ENCODE measurements around the gene PEG3. TPM values are rescaled to one million over a fixed set of nuclear protein-coding genes. Genes with fewer than 3 reads are reported as not detected.
A peak's percentile ranks its signal among the peaks of the same experiment; 100 is the strongest.
"Not testable (repeated sequence)": the region's sequence is repeated elsewhere in the genome, so short reads cannot be mapped to it uniquely, and the experiment has no call there.

PEG3 gene
- polyA plus RNA-seq (ENCODE audit: insufficient read length in 4 of 4), result 100 to 1,000 TPM in 2 of 4 donors, 10 to 100 TPM in 2; 63.7 to 256 (median 92.1) TPM

DNA sequence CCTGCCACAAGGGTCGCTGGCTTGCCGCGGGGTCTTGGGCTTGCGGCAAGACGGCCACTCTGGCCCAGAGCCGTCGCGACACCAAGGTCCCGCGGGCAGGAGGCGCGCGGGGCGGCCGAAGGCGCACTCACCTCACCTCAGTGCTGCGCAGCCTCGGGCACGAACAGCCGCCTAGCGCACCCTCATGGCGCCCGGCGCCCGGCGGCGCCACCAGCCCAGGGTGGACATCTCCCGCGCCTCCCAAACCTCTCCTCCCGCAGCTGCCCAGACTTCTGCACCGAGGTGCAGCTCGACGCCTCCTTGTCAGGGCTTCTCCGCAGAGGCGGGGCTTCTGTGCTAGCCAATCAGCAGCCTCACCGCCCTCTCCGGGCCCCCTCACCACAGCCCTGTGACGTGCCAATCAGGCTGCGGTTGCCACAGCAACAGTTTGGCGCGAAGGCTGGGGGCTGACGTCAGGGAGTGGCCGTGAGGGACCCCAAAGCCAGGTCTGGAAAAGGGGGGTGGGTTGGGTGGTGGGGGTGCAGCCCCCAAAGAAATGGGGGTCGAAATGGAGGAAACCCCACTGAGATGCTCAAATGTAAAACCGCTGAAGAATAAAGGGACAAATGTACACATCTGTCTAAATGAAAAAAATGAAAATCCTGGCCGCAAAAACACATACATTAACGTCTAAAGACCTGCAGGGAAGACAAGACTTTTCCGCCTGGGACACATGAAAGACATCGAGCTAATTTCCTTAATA lies at the start of gene PEG3, which contains the start of gene ZIM2:
Gene PEG3, minus strand, starts transcription at position 276 of the 742 bp plus-strand sequence. CDS start 16,071 bp downstream, outside the sequence.
Gene ZIM2, minus strand, starts transcription at position 276 of the 742 bp plus-strand sequence. CDS start 16,449 bp downstream, outside the sequence.
- peak; percentile 66 to 79 (median 69) for DNase-seq (ENCODE audit: low read depth in 4 of 4, low spot score in 3 of 4)

DNA sequence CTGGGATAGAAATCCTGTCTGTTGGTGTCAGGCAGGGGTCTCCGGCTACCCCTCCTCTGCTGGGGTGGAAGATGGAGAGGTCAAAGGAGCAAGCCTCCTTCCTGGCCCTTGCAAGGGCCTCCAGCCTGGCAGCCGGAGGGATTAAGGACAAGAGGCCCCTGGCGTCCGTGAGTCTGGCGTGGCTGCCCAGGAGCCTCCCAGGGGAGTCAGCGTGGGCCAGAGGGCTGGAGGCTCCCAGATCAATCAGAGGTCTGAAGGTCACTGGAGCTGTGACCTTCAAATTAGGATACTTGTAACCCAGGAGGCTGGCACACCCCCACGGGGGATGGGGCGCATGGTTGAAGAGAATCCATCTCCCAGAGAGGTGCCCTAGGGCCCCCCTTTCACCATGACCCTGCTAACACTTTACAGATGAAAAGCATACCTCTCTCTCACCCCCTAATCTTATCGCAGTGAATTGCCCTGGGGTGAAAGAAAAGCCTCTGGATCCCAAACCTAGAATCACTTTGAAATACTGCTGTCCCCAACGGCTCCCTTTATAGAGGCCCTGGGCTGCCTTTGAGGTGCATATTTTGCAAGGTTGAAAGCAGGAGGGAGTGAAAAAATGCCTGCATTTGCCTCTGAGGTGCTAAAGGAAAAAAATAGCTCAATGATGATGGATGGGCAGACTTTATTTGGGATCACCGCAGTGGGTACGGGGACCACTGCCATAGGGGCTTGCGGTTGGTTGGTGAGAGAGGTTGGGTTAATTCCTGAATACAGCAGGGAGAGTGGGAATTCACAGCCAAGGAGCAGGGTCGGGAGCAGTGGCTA lies 44.9 kb upstream of the PEG3 start:
- no peak for DNase-seq (ENCODE audit: low read depth in 4 of 4, low spot score in 3 of 4)

DNA sequence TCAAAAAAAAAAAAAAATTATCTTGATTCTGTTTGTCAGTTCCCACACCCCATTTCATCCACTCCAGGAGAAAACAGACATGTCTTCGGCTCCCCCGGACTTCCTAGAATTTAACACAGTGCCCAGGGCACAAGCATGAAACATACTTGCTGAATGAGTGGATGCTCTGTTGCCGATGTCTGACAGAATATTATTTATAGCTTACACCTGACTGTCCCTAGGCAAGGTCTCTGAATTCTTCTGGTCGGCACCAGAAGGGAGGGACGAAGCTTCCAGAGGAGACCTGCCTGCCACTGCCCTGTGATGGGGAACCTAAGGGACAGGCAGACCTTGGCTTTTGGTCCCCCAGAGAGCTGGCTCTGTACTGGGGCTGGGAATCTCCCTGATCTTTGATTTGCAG lies 43.9 kb upstream of the PEG3 start:
- DNase-seq (ENCODE audit: low read depth in 4 of 4, low spot score in 3 of 4), result no peak

DNA sequence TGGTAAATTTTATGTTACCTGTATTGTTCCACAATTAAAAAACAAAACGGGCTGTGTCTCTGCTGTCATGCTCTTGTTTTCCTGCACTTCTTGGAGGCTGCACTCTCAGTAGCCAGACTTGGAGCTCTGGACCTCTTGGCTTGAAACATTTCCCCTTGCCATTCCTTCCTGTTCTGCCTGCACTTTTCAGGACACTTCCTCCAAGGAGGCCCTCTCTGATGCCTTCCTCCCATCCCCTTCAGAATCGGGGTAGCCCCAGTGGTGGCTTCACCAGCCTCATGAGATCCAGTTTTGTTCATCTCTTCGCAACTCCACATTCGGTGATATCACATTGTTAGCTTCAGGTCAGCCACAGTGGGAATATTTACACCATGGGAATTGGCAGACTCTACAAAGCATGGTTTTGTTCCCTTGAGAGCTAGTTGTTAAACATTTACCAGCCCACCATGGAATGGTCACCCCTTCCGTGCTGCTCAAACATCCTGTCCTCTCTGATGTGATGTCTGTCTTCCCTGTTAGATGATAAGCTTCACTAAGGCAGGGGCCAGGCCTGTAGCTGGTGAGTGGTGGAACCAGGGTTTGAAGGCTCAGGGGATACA lies 40.2 kb upstream of the PEG3 start:
- DNase-seq (ENCODE audit: low read depth in 4 of 4, low spot score in 3 of 4), result no peak

DNA sequence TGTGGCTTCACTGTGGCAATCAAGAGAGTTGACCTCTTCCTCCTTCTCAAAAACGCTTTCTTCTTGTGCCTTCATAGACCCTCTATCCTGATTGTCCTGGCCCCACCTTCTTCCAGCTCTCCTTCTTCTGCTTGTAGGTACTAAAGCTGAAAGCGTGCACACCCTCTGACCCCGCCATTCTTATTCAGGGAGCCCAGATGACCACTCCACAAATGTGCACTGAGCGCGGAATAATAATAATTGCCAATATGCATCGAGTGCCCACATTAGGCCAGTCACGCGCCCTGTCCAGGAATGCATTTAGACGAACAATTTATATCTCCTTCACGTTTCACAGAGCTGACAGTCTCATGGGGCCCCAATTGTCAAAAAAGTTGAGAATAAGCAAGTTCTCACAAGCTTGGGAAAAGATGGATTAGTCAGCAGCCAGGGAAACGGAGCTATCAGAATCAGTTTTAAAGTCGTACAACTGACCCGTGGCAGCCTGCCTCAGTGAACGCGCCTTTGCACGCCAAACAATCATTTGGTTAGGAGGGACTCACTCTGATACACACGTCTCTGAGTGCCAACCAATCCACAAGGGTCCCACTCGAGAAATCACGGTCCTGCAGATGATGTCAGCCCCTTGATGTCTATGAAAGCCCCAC lies 36.7 kb upstream of the PEG3 start:
- DNase-seq (ENCODE audit: low read depth in 4 of 4, low spot score in 3 of 4), result no peak

DNA sequence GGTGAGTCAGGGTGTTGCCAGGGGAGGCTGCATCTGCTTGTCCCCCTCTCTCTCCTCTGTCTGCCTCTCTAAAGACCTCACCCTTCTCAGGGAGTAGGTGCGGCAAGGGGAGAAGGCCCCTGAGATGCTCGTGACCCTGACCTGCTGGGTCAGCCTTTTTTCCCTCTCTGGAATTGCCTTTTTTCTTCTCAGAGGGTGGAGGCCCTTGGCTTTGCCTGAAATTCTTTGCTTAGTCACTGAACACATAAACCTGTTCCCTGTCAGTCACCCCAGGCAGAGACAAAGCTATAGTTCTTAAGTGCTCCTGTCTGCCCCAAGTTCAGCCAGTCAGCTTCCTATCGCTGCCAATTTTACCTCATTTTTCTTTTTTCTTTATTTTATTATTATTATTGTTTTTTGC lies 35.2 kb upstream of the PEG3 start:
- no peak for DNase-seq (ENCODE audit: low read depth in 4 of 4, low spot score in 3 of 4)

DNA sequence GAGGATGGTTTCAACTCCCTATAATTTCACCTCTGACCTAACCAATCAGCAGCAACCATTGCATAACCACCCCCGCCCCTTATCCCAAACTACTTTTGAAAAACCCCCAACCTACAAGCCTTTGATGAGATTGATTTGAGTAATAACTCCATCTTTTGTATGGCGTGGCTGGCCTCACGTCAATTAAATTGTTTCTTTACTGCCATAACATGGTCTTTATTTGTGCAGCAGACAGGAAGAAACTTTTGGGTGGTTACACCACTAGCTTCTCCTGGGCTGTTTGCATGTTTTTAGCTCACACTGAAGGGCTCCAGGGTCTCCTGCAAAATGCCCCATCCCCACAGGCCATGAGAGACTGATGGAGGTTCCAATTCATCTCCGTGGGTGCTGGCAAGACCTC lies 34.0 kb upstream of the PEG3 start:
- DNase-seq (ENCODE audit: low read depth in 4 of 4, low spot score in 3 of 4), result no peak

DNA sequence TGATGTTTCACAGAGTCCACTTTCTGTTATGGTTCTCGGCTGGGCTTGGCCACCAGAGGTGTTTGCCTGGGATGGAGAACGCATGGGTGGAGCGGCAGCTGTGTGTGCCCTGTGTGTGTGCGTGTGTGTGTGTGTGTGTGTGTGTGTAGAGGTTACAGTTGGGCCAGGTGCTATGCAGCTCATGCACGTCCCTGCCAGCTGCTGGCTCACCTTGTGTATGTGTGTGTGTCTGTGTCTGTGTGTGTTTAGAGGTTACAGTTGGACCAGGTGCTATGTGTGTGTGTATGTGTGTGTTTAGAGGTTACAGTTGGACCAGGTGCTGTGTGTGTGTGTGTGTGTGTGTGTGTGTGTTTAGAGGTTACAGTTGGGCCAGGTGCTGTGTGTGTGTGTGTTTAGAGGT lies 33.0 kb upstream of the PEG3 start:
- DNase-seq (ENCODE audit: low read depth in 4 of 4, low spot score in 3 of 4), result no peak

DNA sequence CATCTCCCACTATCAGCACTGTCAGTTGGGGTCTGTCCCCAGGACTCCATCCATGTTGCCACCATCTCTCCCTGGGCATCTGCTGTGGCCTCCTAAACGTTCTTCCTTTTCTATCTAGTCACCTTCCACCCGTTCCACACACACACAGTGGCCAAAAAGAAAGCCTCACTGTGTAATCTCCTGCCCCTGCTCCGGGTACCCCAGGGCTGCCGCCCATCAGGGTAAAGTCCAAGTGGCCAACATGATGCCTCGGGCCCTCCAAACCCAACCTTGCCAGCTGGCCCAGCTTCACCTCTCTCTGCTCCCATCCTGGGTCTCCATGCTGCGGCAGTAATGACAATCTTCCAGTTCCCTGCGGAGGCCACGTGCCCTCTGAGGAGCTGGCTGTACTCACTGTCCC lies 29.4 kb upstream of the PEG3 start:
- DNase-seq (ENCODE audit: low read depth in 4 of 4, low spot score in 3 of 4), result no peak

DNA sequence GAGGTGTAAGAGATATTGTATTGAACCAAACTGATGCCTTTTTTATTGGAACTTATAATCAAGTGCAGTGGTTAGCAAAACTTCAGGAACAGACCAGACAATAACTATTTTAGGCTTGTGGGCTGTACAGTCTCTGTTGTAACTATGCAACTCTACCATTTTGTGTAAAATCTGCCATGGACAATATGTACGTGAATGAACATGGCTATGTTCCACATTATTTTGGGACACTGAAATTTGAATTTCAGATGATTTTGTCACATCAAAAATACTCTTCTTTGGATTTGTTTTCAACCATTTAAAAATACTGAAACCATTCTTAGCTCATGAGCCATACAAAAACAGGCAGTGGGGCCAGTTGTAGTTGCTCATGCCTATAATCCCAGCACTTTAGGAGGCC lies 27.9 kb upstream of the PEG3 start:
- no peak for DNase-seq (ENCODE audit: low read depth in 4 of 4, low spot score in 3 of 4)

DNA sequence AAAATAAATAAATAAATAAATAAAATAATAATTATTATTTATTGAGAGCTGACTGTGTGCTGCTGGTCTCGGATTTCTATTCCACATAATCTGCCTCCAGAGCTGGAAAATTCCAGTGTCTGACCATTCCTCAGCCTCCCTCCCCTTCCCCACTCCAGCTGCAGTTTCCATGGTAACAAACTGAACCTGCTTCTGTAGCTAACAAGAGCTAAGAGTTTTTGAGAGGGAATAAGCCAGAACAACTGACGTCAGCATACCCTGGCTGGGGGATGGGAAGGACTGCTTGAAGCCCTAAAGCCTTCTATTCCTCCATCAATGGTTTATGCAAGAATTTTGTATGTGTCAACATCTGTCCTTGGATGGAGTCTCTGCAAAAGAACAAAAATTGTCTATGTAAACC lies 26.0 kb upstream of the PEG3 start:
- peak; percentile 36 to 48 (median 44) for DNase-seq (ENCODE audit: low read depth in 4 of 4, low spot score in 3 of 4)

DNA sequence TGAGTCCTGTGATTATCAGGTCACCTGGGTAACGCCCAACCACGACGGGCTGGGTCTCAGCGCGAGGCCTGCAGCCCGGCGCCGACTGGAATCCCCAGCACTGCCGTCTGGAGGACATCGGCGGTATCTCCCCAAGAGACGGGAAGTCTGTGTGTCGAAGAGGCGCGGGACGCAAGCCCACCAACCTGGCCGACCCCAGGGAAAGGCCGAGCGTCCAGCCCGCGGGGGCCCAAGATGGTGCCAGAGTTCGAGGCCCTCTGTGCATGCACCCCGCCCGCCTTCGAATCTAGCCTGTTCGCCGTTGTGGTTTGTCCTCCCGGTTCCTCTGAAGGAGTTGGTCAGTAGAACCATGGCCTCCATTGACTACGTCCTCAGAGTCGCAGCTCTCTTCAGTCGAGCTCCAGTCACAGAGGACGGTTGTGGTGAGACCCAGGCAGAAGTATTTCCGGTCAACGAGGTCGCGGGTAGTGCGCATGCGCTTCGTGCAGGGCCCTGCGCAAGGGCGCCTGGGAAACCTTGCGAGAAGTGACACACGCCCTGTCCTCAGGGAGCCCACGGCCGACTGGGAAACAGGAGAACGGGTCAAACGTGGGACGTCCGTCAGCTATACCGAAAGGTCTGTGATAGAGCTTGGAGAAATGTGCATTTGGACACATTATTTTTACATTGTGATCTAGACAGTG lies 24.1 kb upstream of the PEG3 start:
- DNase-seq (ENCODE audit: low read depth in 4 of 4, low spot score in 3 of 4), result no peak

DNA sequence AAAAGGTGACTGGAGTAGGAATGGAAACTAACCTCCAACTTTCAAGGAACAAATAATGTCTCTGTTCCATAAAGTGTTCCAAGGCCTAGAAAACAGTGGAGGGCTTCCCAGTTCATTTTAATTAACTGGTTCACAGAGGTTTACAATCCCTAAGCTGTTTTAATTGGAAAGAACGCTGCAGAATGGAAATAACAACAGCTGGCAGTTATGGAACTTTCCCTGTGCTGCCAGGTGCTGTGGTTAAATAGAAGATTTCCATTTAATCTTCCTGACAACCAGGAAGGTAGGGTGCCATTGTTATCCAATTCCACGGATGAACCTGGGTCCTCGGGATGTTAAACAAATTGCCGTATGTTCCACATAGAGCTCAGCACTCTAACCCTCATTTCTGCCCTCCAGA lies 22.2 kb upstream of the PEG3 start:
- DNase-seq (ENCODE audit: low read depth in 4 of 4, low spot score in 3 of 4), result no peak

DNA sequence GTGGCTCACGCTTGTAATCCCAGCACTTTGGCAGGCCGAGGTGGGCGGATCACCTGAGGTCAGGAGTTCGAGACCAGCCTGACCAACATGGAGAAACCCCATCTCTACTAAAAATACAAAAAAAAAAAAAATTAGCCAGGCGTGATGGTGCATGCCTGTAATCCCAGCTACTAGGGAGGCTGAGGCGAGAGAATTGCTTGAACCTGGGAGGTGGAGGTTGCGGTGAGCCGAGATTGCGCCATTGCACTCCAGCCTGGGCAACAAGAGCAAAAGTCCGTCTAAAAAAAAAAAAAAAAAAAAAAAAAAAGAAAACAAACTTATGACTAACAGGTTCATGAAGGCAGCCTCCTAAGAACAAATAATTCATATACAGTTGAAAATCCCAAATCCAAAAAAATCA lies 19.9 kb upstream of the PEG3 start:
- DNase-seq (ENCODE audit: low read depth in 4 of 4, low spot score in 3 of 4), result not testable (repeated sequence)

DNA sequence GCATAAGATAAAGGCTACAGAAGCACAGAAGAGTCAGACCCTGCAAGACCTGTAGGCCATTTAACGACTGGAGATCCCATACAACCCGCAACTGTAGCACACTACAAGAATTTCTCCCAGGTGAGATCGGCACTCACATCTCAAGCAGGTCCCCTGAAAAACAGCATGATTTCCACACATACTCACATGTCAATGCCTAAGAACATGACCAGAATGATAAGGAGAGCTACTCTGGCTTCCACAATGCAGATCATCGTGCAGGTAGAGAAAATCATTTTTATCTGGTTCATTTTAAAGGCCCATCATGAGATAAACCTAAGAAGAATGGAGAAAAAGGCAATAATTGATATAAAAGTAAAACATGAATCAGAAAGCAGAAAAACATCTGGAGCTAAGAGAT lies 17.5 kb upstream of the PEG3 start:
- DNase-seq (ENCODE audit: low read depth in 4 of 4, low spot score in 3 of 4), result no peak

DNA sequence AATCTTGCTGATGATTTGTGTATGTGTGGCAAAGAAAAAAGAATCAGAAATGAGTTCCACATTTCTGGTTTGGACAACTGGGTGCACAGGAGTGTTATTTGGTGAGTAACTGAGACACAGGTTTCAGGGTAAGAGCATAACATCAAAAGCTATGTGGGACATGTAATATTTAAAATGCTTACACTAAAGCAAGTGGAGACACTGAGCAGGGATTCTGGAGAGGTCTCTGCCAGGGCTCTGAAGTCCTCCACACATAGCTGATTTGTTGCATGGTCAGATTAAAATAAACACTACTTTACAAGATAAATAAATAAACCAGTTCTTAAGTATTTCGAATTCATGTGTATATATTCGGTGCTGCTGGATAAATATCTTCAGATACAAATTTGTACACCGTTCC lies 16.3 kb upstream of the PEG3 start:
- DNase-seq (ENCODE audit: low read depth in 4 of 4, low spot score in 3 of 4), result no peak

DNA sequence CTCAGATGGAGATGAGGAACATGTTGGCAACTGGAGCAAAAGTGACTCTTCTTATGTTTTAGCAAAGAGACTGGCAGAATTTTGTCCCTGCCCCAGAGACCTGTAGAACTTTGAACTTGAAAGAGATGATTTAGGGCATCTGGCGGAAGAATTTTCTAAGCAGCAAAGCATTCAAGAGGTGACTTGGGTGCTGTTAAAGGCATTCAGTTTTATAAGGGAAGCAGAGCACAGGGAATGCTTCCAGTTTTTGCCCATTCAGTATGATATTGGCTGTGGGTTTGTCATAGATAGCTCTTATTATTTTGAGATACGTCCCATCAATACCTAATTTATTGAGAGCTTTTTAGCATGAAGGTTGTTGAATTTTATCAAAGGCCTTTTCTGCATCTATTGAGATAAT lies 11.8 kb upstream of the PEG3 start:
- DNase-seq (ENCODE audit: low read depth in 4 of 4, low spot score in 3 of 4), result not testable (repeated sequence)

DNA sequence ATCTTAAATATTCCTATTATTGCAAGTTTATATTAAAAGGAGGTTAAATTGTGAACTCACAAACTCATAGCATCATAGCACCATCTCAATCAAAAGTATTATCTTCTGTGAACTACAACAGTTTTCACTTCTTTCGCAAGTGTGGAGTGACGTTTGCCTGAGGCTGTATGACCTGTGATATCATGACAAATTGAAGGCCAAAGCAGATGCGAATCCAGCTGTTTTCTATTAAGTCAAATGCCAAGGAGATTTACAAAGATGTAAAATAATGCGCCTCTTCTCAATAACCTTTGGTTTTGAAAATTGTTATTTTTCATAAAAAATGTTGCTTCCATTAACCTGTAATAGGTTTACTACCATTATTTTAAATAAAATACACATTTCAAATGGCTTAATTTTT lies 7.6 kb upstream of the PEG3 start:
- DNase-seq (ENCODE audit: low read depth in 4 of 4, low spot score in 3 of 4), result no peak

DNA sequence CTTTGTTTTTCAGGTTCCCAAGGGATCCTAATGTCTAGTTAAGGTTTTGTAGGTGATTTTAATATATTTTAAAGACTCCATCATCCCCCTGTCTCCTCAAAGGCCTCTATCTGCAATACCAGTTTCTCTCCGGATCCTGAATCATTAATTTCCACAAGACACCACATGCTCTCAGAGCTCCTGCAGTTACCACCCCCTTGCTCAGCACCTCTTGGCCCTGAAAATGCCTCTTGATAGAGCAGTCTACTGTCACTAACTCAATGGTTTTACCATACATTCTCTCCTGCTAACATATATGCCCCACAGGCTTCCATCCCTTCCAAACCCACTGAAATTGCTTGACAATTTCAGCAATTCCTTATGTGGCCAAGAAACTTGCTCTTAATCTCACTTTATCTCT lies 1.9 kb upstream of the PEG3 start:
- DNase-seq (ENCODE audit: low read depth in 4 of 4, low spot score in 3 of 4), result no peak

DNA sequence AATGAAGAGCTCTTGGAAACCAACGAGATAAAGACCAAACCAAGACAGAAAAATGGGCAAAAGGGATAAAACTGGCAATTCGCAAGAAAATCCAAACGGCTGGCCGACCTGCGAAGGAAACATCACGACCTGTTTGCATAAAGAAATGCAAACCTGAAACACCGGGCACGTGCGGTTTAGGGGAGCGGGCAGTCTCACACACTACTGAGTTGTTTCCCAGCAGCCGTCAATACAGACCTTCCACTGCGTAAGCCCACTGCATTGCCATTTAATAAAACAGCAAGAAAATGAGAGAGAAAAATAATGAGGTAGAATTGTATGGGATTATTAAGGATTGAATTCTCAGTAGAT lies 642 bp upstream of the PEG3 start:
- DNase-seq (ENCODE audit: low read depth in 4 of 4, low spot score in 3 of 4), result peak in 1 of 4 donors; percentile 14
